ACC112 (cell line): ENCODE results near the gene DUSP2.

ENCODE experiments used
- H2AFZ ChIP-seq: fragments of 200-600 bp; sonication (generic); one replicate; pipeline ENCODE4 v1.6.0; 2017; ENCODE audit warnings: antibody characterized with exemption, low read length; ENCODE audit not compliant: unreplicated experiment
- H3K27ac ChIP-seq: fragments of 200-600 bp; sonication (generic); 2 replicates; pipeline ENCODE4 v1.5.1; 2014; ENCODE audit warnings: low read depth, mild to moderate bottlenecking, antibody characterized with exemption, low read length, moderate library complexity
- H3K27me3 ChIP-seq: fragments of 200-600 bp; sonication (generic); 2 replicates; pipeline ENCODE4 v1.6.1; 2014; ENCODE audit warnings: mild to moderate bottlenecking, antibody characterized with exemption, low read length, moderate library complexity, mixed read lengths; ENCODE audit not compliant: insufficient read depth
- H3K36me3 ChIP-seq: fragments of 200-600 bp; sonication (generic); 2 replicates; pipeline ENCODE4 v1.6.1; 2016; ENCODE audit warnings: mild to moderate bottlenecking, antibody characterized with exemption, low read length, moderate library complexity, mixed read lengths; ENCODE audit not compliant: insufficient read depth
- H3K4me1 ChIP-seq: fragments of 200-600 bp; sonication (generic); one replicate; pipeline ENCODE4 v1.6.1; 2016; ENCODE audit warnings: low read length, mixed read lengths; ENCODE audit not compliant: insufficient read depth, unreplicated experiment, control insufficient read depth
- H3K4me3 ChIP-seq: fragments of 200-600 bp; sonication (generic); 2 replicates; pipeline ENCODE4 v1.5.1; 2014; ENCODE audit warnings: mild to moderate bottlenecking, low read depth, low read length
- H3K79me2 ChIP-seq: fragments of 200-600 bp; sonication (generic); one replicate; pipeline ENCODE4 v1.6.0; 2016; ENCODE audit warnings: low read length; ENCODE audit not compliant: control insufficient read depth, unreplicated experiment, insufficient read depth

The DUSP2 gene

GRCh38 chr2:96145036-96145847, at the start of gene DUSP2:
TSS of gene DUSP2 (minus strand) at chr2:96145440. CDS start at chr2:96145354, 86 bp downstream.
- Histone ChIP-seq H3K27me3 (no peaks in the 10 kb centered on the region), H3K4me1 (peaks cover 19% of the 10 kb centered on the region), H3K27ac (no peak within 1 kb of the TSS), H3K4me3 (peak within 1 kb of the TSS; percentile 88), H3K79me2 (no peaks in the 10 kb centered on the region), H3K36me3 (no peaks in the 10 kb centered on the region), H2AFZ (peak within 1 kb of the TSS; percentile 74)

GRCh38 chr2:96191937-96192670, 46.9 kb upstream of the DUSP2 start:
- Histone ChIP-seq H3K4me1 (no peaks in the 10 kb centered on the region), H3K27ac (no peak overlapping the region), H3K79me2 (peaks cover 25% of the 10 kb centered on the region), H3K27me3 (no peaks in the 10 kb centered on the region), H2AFZ (no peak overlapping the region), H3K36me3 (peaks cover 30% of the 10 kb centered on the region), H3K4me3 (no peak overlapping the region)

GRCh38 chr2:96188821-96189526, 43.7 kb upstream of the DUSP2 start:
- Histone ChIP-seq H3K79me2 (no peaks in the 10 kb centered on the region), H3K4me3 (no peak overlapping the region), H2AFZ (no peak overlapping the region), H3K36me3 (peaks cover 34% of the 10 kb centered on the region), H3K4me1 (no peaks in the 10 kb centered on the region), H3K27me3 (no peaks in the 10 kb centered on the region), H3K27ac (no peak overlapping the region)

- Histone ChIP-seq H3K27ac (no peak overlapping the region), H3K36me3 (peaks cover 19% of the 10 kb centered on the region), H3K27me3 (no peaks in the 10 kb centered on the region), H3K4me1 (no peaks in the 10 kb centered on the region), H3K79me2 (no peaks in the 10 kb centered on the region), H3K4me3 (no peak overlapping the region), H2AFZ (no peak overlapping the region)
Observed at GRCh38 chr2:96186562-96186961, 41.3 kb upstream of the DUSP2 start.

GRCh38 chr2:96185516-96185915, 40.3 kb upstream of the DUSP2 start:
- no peak overlapping the region for H3K27ac ChIP-seq
- no peak overlapping the region for H2AFZ ChIP-seq
- no peaks in the 10 kb centered on the region for H3K4me1 ChIP-seq
- H3K36me3 ChIP-seq = peaks cover 16% of the 10 kb centered on the region
- no peaks in the 10 kb centered on the region for H3K79me2 ChIP-seq
- H3K27me3 ChIP-seq = no peaks in the 10 kb centered on the region
- no peak overlapping the region for H3K4me3 ChIP-seq

GRCh38 chr2:96184989-96185388, 39.7 kb upstream of the DUSP2 start:
- H3K27me3 ChIP-seq = no peaks in the 10 kb centered on the region
- H3K79me2 ChIP-seq = no peaks in the 10 kb centered on the region
- no peak overlapping the region for H3K4me3 ChIP-seq
- H3K4me1 ChIP-seq = no peaks in the 10 kb centered on the region
- peaks cover 16% of the 10 kb centered on the region for H3K36me3 ChIP-seq
- H3K27ac ChIP-seq = no peak overlapping the region
- H2AFZ ChIP-seq = no peak overlapping the region

- no peaks in the 10 kb centered on the region for H3K4me1 ChIP-seq
- H3K4me3 ChIP-seq = no peak overlapping the region
- H3K36me3 ChIP-seq = peaks cover 16% of the 10 kb centered on the region
- H3K27ac ChIP-seq = no peak overlapping the region
- no peaks in the 10 kb centered on the region for H3K27me3 ChIP-seq
- H2AFZ ChIP-seq = no peak overlapping the region
- no peaks in the 10 kb centered on the region for H3K79me2 ChIP-seq
Observed at GRCh38 chr2:96184188-96184587, 38.9 kb upstream of the DUSP2 start.

- Histone ChIP-seq H3K27me3 (no peaks in the 10 kb centered on the region), H2AFZ (no peak overlapping the region), H3K79me2 (no peaks in the 10 kb centered on the region), H3K4me3 (no peak overlapping the region), H3K4me1 (peaks cover 3% of the 10 kb centered on the region), H3K27ac (no peak overlapping the region), H3K36me3 (peaks cover 14% of the 10 kb centered on the region; the same call in 1 of the 2 replicates)
Observed at GRCh38 chr2:96181529-96181928, 36.3 kb upstream of the DUSP2 start.

- no peak overlapping the region for H3K27ac ChIP-seq
Observed at GRCh38 chr2:96180521-96180920, 35.3 kb upstream of the DUSP2 start.

GRCh38 chr2:96180002-96180401, 34.8 kb upstream of the DUSP2 start:
- 0 out of 2 replicates have a peak, but pooled peaks cover 7% of the 10 kb centered on the region for H3K36me3 ChIP-seq
- H3K27ac ChIP-seq = no peak overlapping the region
- no peaks in the 10 kb centered on the region for H3K27me3 ChIP-seq
- peaks cover 11% of the 10 kb centered on the region for H3K4me1 ChIP-seq
- H3K4me3 ChIP-seq = no peak overlapping the region
- no peak overlapping the region for H2AFZ ChIP-seq
- H3K79me2 ChIP-seq = no peaks in the 10 kb centered on the region

More at GRCh38 chr2:96180521-96180920, 35.3 kb upstream of the DUSP2 start:
- H3K4me3 ChIP-seq = no peak overlapping the region
- no peak overlapping the region for H2AFZ ChIP-seq
- peaks cover 11% of the 10 kb centered on the region for H3K4me1 ChIP-seq
- no peaks in the 10 kb centered on the region for H3K79me2 ChIP-seq
- no peaks in the 10 kb centered on the region for H3K27me3 ChIP-seq
- H3K36me3 ChIP-seq = 0 out of 2 replicates have a peak, but pooled peaks cover 9% of the 10 kb centered on the region
